Stimulated activated CD4-positive, alpha-beta T cell treated with anti-CD3 and anti-CD28 coated beads, Interleukin-4, amount 100 ng/mL, for 1 hour (primary cell): ENCODE results near the gene PRKAA1.
"Not testable (repeated sequence)": the region's sequence is repeated elsewhere in the genome, so short reads cannot be mapped to it uniquely, and the experiment has no call there.

Source experiments
- DNase-seq: peaks from one replicate; pipeline ENCODE4 v3.0.0-alpha.2; 2020

PRKAA1 gene

GRCh38 chr5:40720069-40720468, 78.1 kb downstream of the PRKAA1 start:
- DNase-seq = no peak

- DNase-seq = no peak
These were observed 80.9 kb downstream of the PRKAA1 start for GRCh38 chr5:40717281-40717680.

GRCh38 chr5:40716590-40716989, 81.6 kb downstream of the PRKAA1 start:
- no peak for DNase-seq

GRCh38 chr5:40716000-40716399, 82.2 kb downstream of the PRKAA1 start:
- DNase-seq = no peak

GRCh38 chr5:40714001-40714400, 84.2 kb downstream of the PRKAA1 start:
- DNase-seq = no peak

- not testable (repeated sequence) for DNase-seq
These were observed 87.6 kb downstream of the PRKAA1 start for GRCh38 chr5:40710575-40710974.
